ENCODE data around the gene GRIP1. TPM values are rescaled to one million over a fixed set of nuclear protein-coding genes. Genes with fewer than 3 reads are reported as not detected.

Gene GRIP1
- total and polyA plus RNA-seq, 2 of the 4 experiments (the other 2 are of a cell fraction): under 0.01 to 0.07 TPM

DNA sequence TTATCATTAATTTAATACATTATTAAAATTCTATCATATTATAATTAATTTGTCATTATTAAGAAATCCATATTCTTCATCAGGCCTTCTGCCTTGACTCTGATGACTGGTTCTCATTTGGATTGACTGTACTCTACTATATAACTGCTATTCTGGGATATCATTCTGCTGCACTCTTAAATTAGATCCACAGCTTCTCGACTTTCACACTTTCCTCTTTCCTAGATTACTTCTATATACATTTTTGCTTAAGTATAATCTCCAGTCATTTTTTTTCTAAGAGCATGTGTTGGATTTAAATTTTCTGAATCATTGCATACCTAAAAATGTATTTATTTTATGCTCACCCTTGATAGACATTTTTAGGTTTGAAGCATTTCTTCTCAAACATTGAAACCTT is 12.4 kb downstream of the GRIP1 start:
- Histone ChIP-seq H2BK20ac (ENCODE audit: low read depth, low read length) (no peak overlapping the region), H3K23ac (ENCODE audit: low read depth, low read length) (no peak overlapping the region), H3K4me3 (ENCODE audit: insufficient read depth, low read depth, low read length) (no peak overlapping the region), H4K5ac (ENCODE audit: low read depth, low read length) (no peak overlapping the region), H3K79me1 (ENCODE audit: low read depth in 1 of 2, low read length in 2 of 2) (no peaks in the 10 kb centered on the region), H3K9me3 (ENCODE audit: control insufficient read depth, insufficient read depth, low read length) (no peaks in the 10 kb centered on the region), H2AK9ac (replicated peaks; ENCODE audit: low read depth, low read length, poor library complexity) (no peak overlapping the region), H4K8ac (ENCODE audit: low read depth in 2 of 2, low read length in 2 of 2) (no peak overlapping the region), H2AFZ (replicated peaks; ENCODE audit: low read length, poor library complexity) (no peak overlapping the region), H3K4me1 (ENCODE audit: control insufficient read depth, insufficient read depth, low read length) (no peaks in the 10 kb centered on the region), H4K20me1 (ENCODE audit: insufficient read depth, low read length) (no peaks in the 10 kb centered on the region), H4K91ac (ENCODE audit: insufficient read depth, low read depth, low read length) (no peak overlapping the region), H3K9ac (ENCODE audit: low read depth, low read length) (no peak overlapping the region), H2AK5ac (ENCODE audit: low read depth, low read length) (no peak overlapping the region), H3K36me3 (ENCODE audit: control insufficient read depth, insufficient read depth, low read length) (no peaks in the 10 kb centered on the region), H2BK15ac (ENCODE audit: low read depth, low read length) (no peak overlapping the region), H2BK120ac (ENCODE audit: low read depth, low read length) (no peak overlapping the region), H2BK5ac (ENCODE audit: low read depth, low read length, poor library complexity, severe bottlenecking) (no peak overlapping the region), H3K56ac (ENCODE audit: extremely low read depth, insufficient read depth, low read length) (no peak overlapping the region), H3K4me2 (ENCODE audit: low read depth, low read length) (no peak overlapping the region), H3K27me3 (ENCODE audit: control insufficient read depth, insufficient read depth, low read length) (peaks cover 3% of the 10 kb centered on the region; the same call in 1 of the 2 replicates), H3K27ac (ENCODE audit: insufficient read depth, low read length) (no peak overlapping the region), H3K4ac (ENCODE audit: low read depth, low read length) (no peak overlapping the region), H3K18ac (ENCODE audit: low read depth, low read length) (no peak overlapping the region), H3K14ac (replicated peaks; ENCODE audit: low read depth, low read length) (no peak overlapping the region), H3K9me1 (ENCODE audit: insufficient read depth, low read length) (no peaks in the 10 kb centered on the region)
- intact Hi-C loops (cut with micrococcal nuclease) (no loop called here), dilution Hi-C loops (cut with HindIII; ENCODE audit: low sequenced_read_pairs, unreplicated experiment) (no loop called here), in situ Hi-C loops (cut with MboI; ENCODE audit: low sequenced_read_pairs) (no loop called here)
- no TSS peak for BruUV-seq (replicated peaks)
- ATAC-seq (ENCODE audit: low read depth): no peak
- DNase-seq: no peak
- ChIA-PET POLR2A (ENCODE audit: unreplicated experiment) (no interaction called here), CTCF (interaction anchor here (0.7 kb wide), 1 partner anchor 29 kb away, joined by 4 read pairs; no protein-coding TSS in a partner anchor)
- no CpG with 5 or more reads among the region's 1 CpG for WGBS, 2 experiments (ENCODE audit: extremely low coverage in 2 of 2, insufficient read length in 1 of 2)
- TF ChIP-seq USF2 (IDR thresholded peaks at IDR 0.05; ENCODE audit: low read depth, low read length): no peak
- TF ChIP-seq CEBPB (IDR thresholded peaks at IDR 0.05; ENCODE audit: low read depth, low read length): no peak
- no peak for TF ChIP-seq MXI1 (IDR thresholded peaks at IDR 0.05; ENCODE audit: borderline replicate concordance, low read depth, low read length)
- no peak for TF ChIP-seq CHD1 (IDR thresholded peaks at IDR 0.05; ENCODE audit: low read depth, low read length)
- TF ChIP-seq POLR2A (IDR thresholded peaks at IDR 0.05; ENCODE audit: low read depth, low read length): no peak
- TF ChIP-seq RFX5 (IDR thresholded peaks at IDR 0.05; ENCODE audit: low read depth, low read length): no peak
- TF ChIP-seq BHLHE40 (IDR thresholded peaks at IDR 0.05; ENCODE audit: low read depth, low read length): no peak
- TF ChIP-seq FOS (IDR thresholded peaks at IDR 0.05; ENCODE audit: low read depth, low read length): no peak
- TF ChIP-seq RAD21 (IDR thresholded peaks at IDR 0.05; ENCODE audit: low read length): no peak
- TF ChIP-seq, protein P1, sequence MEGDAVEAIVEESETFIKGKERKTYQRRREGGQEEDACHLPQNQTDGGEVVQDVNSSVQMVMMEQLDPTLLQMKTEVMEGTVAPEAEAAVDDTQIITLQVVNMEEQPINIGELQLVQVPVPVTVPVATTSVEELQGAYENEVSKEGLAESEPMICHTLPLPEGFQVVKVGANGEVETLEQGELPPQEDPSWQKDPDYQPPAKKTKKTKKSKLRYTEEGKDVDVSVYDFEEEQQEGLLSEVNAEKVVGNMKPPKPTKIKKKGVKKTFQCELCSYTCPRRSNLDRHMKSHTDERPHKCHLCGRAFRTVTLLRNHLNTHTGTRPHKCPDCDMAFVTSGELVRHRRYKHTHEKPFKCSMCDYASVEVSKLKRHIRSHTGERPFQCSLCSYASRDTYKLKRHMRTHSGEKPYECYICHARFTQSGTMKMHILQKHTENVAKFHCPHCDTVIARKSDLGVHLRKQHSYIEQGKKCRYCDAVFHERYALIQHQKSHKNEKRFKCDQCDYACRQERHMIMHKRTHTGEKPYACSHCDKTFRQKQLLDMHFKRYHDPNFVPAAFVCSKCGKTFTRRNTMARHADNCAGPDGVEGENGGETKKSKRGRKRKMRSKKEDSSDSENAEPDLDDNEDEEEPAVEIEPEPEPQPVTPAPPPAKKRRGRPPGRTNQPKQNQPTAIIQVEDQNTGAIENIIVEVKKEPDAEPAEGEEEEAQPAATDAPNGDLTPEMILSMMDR (conservative IDR thresholded peaks at IDR 0.05; ENCODE audit: low read depth, low read length): no peak
- TF ChIP-seq RCOR1 (IDR thresholded peaks at IDR 0.05; ENCODE audit: insufficient replicate concordance, low read length): no peak
- no peak for TF ChIP-seq NFE2L2 (IDR thresholded peaks at IDR 0.05; ENCODE audit: low read depth, low read length)
- TF ChIP-seq MAZ (IDR thresholded peaks at IDR 0.05; ENCODE audit: borderline replicate concordance, low read depth, low read length): no peak
- no peak for TF ChIP-seq MAFK (IDR thresholded peaks at IDR 0.05; ENCODE audit: low read depth, low read length)
- no peak for TF ChIP-seq SMC3 (IDR thresholded peaks at IDR 0.05; ENCODE audit: low read depth, low read length)
- TF ChIP-seq, protein P2, sequence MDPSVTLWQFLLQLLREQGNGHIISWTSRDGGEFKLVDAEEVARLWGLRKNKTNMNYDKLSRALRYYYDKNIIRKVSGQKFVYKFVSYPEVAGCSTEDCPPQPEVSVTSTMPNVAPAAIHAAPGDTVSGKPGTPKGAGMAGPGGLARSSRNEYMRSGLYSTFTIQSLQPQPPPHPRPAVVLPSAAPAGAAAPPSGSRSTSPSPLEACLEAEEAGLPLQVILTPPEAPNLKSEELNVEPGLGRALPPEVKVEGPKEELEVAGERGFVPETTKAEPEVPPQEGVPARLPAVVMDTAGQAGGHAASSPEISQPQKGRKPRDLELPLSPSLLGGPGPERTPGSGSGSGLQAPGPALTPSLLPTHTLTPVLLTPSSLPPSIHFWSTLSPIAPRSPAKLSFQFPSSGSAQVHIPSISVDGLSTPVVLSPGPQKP (IDR thresholded peaks at IDR 0.05; ENCODE audit: borderline replicate concordance, low read depth, low read length): no peak
